GM19455 (cell line): ENCODE results near the gene REC114.
"Not testable (repeated sequence)": the region's sequence is repeated elsewhere in the genome, so short reads cannot be mapped to it uniquely, and the experiment has no call there.

Experiments
- ATAC-seq: cut with Tn5 transposase; IDR thresholded peaks from one replicate; pipeline ENCODE4 v1.9.1; 2021; ENCODE audit not compliant: unreplicated experiment

REC114 gene

DNA sequence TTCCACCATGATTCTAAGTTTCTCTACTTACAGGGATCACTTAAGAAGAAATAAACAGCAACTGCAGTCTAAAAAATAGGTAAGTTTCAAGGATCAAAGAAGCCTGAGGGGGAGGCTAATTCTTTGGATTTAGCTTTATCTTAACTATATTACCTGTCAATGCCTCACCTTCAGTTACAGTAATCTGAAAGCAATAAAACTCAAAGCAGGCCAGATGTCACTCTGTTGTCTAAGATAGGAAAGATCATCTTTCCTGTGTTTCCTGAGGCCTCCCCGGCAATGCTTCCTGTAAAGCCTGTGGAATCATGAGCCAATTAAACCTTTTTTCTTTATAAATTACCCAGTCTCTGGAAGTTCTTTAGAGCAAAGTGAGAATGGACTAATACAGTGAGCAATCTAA is 130.1 kb downstream of the REC114 start:
- ATAC-seq = no peak

DNA sequence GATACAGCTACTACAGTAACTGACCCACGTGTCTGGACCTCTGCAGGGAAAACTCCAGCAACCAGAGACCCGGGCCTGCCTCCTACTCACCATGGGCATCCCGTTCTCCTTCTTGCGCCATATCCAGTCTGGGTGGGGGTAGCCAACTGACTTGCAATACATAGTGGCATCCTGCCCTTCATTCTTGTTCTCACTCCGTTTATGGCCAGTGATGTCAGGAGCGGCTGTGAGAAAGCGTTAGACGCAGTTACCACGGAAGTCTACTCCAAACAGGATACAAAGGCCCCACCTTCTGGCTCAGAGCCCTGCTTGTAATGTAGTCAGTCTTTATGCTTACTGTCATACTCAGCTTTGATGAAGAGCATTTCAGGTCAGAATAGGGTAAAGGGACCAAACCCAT is 130.6 kb downstream of the REC114 start:
- no peak for ATAC-seq

DNA sequence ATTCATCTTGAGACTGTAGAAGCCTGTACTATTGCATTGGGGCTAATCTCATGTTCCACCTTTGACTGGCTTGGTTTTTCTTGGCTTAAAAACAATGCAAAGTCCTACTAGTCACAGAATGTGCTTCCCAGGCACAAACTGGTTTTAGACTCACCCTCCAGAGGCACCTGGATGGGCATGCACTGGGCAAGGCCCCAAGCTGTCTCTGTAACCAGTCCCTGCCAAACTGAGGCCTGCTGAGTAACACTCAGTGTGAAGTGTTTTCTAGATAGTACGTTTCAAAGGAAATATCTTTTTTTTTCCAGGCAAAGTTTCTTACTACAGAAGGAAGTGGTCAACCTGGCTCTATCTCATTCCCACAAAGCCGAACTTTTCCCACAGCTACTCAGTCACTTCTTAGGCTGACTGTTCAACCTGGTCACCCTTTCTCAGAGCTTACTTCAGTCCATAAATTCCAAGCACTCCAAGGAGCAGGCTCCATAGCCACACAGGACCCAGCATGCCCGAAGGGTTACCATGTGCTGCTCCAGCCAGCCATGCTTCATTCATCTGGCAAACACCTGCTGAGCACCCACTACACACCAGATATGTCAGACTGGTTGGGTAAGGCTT is 132.8 kb downstream of the REC114 start:
- no peak for ATAC-seq

DNA sequence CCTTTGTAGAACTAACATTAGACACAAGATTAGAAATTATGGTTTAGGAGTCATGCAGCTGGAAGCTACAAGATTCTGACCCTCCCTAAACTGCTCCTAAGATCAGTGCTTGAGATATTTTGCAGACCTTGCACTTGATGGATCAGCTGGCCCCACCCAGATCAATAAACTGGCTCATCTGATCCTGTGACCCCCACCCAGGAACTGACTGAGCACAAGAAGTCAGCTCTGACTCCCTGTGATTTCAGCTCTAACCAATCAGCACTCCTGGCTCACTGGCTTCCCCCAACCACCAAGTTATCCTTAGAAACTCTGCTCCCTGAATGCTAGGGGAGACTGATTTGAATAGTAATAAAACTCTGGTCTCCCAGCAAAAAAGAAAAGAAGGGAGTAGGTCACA is 134.6 kb downstream of the REC114 start:
- not testable (repeated sequence) for ATAC-seq

DNA sequence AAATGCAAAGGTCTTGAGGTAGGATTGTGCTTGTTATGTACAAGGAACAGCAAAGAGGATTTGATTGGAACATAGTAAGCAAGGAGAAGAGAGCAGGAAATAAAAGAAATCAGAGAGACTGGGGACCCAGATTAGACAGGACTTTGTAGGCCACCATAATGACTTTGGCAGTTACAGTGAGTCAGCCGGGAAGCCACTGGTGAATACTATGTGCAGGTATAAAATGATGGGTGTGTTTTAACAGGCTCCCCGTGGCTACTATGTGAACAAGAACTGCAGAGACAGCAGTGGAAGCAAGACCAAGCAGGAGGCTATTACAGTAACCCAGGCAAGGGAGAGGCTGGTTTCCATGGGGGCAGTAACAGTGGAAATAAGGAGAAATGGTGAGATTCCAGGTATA is 135.1 kb downstream of the REC114 start:
- no peak for ATAC-seq

DNA sequence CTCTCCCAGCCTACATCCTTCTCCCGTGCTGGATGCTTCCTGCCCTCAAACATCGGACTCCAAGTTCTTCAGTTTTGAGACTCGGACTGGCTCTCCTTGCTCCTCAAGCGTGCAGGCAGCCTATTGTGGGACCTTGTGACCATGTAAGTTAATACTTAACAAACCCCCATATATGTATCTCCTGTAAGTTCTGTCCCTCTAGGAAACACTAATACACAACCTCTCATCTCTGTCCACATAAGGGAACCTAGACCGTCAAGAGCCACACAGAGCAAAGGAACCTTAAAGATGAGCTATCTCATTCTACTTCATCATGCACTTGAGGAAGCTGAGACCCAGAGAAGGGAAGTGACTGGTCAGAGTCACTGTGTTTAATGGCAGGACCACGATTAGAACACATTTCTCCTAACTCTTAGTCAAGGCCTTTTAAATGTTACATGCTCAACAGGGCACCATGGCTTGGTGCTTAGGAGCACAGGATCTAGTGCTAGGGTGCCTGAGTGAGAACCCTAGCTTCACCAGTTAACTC is 140.0 kb downstream of the REC114 start:
- ATAC-seq = no peak

DNA sequence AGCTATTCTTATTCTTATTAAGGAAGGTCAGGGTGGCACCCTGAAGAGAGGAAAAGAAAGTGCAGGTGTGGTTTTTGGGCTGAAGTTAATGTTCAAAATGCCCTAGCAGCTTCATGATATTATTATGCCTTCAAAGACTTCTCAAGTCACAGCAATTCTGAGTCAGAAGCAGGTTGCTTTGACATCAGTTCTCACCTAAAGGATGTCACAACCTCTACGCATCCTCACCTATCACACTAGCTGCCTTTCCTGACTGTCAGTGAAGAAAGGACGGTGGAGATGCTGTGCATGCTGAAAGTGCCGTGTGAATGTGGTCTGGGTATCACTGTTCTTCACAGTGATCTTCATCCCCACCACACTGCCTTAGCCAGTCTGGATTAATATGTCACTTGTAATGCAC is 140.6 kb downstream of the REC114 start:
- no peak for ATAC-seq

DNA sequence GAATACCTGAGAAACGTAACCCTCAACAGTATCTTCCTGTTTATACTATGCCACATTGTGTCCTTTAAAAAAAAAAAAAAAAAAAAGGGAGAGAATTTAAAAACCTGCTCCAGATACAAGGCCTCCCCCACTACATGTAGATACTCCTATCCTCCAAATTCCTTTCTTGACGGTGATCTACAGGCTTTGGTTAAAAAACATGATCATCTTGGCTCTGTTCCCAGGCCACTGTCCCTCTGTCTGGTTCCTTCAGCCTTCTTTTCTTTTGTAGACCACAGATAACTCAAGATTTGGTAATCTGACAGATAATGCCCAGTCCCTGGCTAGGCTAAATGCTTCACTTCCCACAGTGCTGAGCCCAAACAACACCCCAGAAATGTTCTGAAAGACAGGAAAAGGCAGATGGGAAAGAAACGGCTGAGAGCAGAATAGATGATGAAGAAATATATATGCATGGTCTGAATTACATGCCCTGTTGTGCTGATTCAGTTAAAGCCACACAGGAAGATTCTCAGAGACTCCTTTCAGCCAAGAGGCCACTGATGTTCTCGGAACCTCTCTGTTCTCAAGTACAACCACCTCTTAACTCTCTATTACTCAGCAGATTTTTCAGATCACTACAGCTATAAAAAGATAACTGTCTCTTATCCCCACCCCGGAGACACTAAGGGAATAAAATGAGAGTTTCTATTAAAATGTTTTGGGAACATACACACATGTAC is 141.9 kb downstream of the REC114 start:
- no peak for ATAC-seq

DNA sequence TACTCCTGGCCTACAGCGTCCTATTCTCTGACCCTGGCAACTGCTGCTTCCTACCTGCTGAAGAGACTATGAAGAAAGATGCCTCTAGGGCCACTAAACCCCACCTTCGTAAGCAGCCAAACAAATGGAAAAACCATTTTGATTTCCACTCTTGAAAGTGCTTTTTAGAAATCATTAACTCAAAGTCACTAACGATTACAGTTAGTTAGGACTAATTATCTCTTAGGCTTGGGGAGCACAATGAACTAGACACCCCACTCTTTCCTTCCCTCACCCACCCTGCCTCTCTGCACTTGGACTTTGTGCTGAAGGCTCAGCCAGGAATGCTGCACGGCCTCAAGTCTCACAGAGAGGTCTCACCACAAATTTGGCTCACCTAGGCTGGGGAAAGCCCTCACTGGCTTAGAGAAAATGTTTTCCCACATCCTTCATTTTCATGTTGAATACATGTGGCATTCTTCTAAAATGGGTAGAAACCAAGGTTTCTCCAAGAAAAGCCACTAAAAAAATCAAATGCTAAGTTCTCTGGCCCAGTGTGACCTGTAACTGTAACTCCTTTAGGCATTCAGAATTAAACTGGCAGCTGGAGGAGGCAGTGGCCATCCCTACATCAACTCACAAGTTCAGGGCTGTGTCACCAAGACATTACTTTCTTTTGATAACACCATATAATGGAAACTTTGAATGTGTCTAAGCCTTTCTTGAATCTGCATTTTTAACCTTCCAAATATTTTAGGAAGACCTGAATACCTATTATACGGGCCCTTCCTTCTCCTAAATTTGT is 143.1 kb downstream of the REC114 start:
- no peak for ATAC-seq

DNA sequence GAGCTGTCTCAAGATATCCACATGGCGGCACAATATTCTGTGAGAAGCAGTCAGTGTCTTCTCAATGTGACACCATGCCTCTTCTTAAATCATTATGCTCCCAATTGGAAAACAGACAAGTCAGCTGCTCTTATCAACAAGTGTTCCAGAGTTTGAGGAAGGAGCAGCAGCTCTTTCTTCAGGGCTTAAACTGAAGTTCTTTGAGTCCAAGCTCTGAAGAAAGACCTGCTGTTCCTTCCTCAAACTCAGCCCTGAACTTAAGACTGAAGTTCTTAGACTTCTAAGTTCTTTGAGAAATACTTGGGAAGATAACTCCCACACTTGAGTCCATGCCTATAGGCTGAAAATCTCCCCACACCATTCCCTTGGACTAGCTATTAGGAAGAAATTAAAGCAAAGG is 146.8 kb downstream of the REC114 start:
- no peak for ATAC-seq

DNA sequence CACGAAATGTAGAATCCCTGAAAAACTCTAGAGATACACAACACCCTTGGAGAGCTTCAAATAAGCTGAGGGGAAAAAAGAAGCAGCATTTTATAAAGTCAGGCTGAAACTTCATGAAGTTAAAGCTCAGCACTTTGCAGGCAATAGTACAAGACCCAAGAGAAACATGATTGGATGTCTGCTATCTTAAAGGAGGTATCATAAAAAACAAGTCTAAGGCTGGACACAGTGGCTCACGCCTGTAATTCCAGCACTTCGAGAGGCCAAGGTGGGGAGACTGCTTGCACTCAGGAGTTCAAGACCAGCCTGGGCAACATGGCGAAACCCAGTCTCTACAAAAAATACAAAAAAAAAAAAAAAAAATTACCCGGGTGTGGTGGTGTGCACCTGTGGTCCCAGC is 147.3 kb downstream of the REC114 start:
- ATAC-seq = no peak

DNA sequence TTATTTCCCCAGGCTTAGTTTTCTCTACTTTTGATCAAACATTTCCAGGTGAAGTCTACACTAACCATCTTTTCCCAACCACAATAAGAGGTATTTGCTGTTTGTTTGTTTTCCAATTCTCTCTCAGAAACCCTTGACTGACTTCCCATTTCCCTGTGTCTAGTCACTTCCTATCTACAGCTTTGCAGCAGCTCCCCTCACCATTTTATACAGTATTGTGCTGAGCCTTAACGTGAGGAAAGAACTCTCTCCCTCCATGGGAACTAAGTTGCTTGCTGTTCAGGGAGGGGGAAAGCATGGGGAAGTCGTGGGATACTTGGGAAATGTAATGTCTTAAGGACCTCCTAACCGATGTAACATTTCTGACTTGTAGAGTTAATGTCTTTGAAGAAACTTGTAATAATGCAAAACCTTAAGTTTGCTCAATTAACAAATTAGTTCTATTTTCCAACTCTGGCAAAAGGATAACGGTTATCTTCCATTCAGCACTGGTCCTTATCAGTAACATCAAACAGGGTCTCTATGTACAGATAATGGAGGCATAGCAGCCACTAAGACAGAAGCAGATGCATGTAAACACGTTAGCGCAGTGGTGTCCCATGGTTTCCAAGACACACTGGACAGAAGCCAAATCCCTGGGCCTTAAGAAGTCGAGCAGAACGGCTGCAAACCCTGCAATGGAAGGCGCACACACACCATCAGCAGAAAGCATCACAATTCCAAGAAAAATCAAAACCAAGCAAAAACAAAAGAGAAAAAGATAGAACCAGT is 150.5 kb downstream of the REC114 start:
- no peak for ATAC-seq

DNA sequence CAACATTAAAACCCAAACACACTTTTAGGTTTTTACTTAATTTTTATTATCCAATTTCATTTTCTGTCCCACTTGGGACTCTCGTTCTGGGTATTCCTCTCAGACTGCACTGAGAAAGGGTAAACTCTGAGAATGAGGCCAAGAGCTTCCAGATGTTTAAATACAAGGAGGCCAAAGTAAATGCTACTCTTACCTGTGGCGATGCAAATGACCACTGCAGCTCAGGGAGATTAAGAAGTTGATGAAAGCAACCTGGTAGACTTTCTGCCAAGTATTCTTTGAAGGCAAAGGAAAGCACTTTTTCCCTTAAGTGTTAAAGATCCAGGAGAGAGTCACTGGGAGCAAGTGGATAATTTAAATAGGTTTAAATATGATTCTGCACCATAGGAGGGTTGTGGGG is 151.1 kb downstream of the REC114 start:
- no peak for ATAC-seq

DNA sequence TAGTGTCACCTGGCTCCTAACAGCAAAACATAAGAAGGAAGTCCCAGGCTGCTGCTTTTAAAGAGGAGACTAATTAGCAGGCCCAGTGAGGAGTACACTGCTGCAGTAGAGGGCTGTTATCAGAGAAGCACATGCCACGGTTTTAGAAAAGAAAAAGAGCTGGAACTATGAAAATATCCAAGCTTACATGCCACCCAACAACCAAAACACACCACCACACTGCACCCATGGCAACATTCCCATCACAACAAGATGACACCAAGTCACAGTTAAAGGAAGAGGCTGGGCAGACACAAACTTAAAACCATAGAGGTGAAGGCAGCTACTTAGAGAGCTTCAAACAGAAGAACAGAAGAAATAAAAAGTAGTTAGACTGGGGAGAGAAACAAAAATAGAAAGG is 153.2 kb downstream of the REC114 start:
- ATAC-seq = no peak

DNA sequence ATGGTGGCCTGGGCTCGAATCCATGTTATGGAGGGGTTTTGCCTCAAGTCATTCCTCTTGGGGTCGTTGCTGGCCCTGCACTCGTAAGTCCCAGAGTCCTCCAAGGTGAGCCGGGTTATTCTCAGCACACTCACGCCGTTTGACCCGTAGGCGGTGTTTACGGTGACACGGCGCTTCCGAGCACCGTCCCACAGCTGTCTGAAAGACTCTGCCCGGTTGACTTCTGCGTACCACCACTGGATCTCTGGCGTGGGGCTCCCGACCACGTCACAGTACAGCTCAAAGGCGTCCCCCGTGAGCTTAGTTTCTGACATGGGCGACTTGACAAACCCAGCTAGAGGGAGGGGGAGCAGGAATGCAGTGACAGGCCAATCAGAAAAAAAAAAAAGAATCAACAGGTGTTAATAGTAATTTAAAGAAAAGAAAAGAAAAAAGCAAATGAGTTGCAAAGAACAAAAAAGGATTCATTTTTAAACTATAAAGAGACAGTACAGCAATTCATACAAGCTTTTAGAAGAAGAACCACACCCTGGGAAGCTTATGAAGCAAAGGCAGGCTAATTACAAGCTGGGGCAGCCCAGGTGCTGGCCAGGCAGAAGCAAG is 154.2 kb downstream of the REC114 start:
- ATAC-seq = no peak

DNA sequence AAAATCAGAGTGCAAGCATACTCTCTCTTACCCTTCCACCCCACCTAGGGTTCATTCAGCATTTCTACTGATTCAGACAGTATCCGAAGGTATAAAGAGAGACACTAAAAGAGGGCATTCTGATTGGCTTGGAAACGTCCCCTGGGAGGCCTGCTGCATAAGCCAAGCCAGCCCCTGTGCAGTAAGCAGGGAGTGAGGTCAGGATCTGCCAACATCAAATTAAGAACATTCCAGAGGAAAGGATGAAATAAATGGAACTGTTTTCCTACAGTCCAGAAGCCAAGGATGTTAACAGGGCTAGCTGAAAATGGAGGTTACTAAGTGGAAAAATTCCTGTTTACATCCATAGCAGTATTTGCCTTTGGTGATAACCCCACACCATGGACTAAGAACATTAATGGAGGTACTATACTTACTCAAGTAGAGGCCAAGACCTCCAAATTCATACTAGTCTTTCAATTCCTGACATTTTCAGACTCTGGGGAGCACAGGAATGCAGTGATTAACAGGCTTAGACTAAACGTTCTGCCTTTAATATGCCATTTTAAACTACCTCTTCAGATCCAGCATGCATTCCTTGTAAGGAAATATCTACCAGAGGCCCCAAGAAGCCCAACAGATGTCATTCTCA is 155.7 kb downstream of the REC114 start:
- ATAC-seq = no peak

DNA sequence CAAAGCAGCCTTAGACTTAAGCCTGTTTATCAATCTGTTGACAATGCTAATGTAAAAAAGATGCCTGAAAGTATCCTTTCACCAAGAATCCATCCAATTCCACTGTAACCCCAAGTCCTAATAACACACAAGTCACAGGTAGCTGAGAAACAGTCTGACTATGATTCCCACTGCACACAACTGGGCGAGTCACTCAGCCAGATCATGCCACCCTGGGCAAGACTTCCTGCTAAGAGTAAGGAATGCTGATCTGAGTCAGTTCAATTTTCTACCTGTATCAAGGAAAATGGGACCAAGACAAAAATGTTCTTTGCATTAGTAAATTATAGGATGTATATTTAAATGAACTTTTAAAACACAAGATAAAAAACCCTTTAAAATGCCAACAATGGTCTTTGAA is 157.0 kb downstream of the REC114 start:
- no peak for ATAC-seq

DNA sequence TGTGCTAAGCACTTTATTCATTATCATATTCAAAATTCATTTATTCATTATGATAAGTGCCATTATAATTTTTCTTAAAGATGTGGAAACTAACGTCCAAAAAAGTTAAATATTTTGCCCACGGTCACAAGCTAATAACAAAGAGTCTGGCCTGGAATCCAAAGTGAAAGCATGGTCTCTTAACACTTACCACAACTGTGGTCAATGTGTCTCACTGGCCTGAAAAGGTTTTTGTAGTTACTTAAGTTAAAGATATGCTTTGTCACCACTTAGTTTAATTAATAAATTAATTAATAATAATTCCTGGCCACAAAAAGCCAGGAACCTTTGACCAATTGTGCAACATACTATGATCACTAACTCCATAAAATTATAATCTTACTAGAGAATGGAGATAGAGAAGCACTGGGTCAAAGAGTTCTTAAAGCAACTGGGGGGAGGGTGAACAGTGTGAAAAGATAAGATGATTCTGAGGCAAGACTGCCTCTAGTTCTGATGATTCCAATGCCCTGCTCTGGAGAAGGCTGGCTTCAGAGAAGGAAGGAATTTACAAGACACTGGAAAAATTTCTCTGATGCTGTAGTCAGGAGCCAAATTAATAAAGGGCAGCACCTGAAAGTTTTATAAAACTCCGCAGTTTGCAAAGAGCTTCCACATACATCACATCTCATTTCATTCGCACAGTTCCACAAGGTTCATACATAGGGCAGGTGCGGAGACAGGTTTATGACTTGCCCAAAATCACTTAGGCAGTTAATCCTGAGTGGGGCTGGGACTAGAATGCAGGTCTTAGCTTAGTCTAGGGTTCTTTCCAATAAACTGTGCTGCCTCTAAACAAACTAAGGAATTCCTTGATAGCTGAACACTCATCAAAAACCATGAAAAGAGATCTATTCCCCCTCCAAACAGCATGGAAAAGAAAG is 157.7 kb downstream of the REC114 start:
- no peak for ATAC-seq
